Neutrophil (primary cell): ENCODE data around the gene TBCD.
"Not testable (repeated sequence)": the region's sequence is repeated elsewhere in the genome, so short reads cannot be mapped to it uniquely, and the experiment has no call there.

ENCODE experiments used
- H3K27ac ChIP-seq: fragments of 200-600 bp; sonication (generic); 2 replicates; pipeline ENCODE4 v1.5.1; 2016; ENCODE audit warnings: mild to moderate bottlenecking, moderate library complexity
- H3K27me3 ChIP-seq: fragments of 200-600 bp; sonication (generic); 2 replicates; pipeline ENCODE4 v1.6.0; 2016; ENCODE audit warnings: mild to moderate bottlenecking
- H3K36me3 ChIP-seq: fragments of 200-600 bp; sonication (generic); 2 replicates; pipeline ENCODE4 v1.5.1; 2017
- H3K4me1 ChIP-seq, 2 experiments: fragments of 200-600 bp in 1 of 2; sonication (generic) in 1 of 2; 1 replicate in 1 of 2; 2 replicates in 1 of 2; pipeline versions ENCODE4 v1.5.1 to v1.6.1; 2013 to 2016; ENCODE audit warnings: low read depth in 1 of 2, low read length in 1 of 2, mild to moderate bottlenecking in 1 of 2, moderate library complexity in 1 of 2; ENCODE audit not compliant: control insufficient read depth in 1 of 2, insufficient read depth in 1 of 2
- H3K4me3 ChIP-seq, 2 experiments: fragments of 200-600 bp in 1 of 2; sonication (generic) in 1 of 2; 1 replicate in 1 of 2; 2 replicates in 1 of 2; pipeline ENCODE4 v1.5.1; 2013 to 2016; ENCODE audit warnings: low read depth in 1 of 2, low read length in 1 of 2, mild to moderate bottlenecking in 1 of 2, moderate library complexity in 1 of 2
- H3K9me3 ChIP-seq: fragments of 200-600 bp; sonication (generic); 2 replicates; pipeline ENCODE4 v1.5.1; 2016
- TF ChIP-seq, protein P1 (sequence below): fragments of 200-600 bp; sonication (generic); IDR thresholded peaks from 2 replicates; pipeline ENCODE4 v1.5.1; 2016; ENCODE audit warnings: antibody characterized with exemption

The TBCD gene

DNA sequence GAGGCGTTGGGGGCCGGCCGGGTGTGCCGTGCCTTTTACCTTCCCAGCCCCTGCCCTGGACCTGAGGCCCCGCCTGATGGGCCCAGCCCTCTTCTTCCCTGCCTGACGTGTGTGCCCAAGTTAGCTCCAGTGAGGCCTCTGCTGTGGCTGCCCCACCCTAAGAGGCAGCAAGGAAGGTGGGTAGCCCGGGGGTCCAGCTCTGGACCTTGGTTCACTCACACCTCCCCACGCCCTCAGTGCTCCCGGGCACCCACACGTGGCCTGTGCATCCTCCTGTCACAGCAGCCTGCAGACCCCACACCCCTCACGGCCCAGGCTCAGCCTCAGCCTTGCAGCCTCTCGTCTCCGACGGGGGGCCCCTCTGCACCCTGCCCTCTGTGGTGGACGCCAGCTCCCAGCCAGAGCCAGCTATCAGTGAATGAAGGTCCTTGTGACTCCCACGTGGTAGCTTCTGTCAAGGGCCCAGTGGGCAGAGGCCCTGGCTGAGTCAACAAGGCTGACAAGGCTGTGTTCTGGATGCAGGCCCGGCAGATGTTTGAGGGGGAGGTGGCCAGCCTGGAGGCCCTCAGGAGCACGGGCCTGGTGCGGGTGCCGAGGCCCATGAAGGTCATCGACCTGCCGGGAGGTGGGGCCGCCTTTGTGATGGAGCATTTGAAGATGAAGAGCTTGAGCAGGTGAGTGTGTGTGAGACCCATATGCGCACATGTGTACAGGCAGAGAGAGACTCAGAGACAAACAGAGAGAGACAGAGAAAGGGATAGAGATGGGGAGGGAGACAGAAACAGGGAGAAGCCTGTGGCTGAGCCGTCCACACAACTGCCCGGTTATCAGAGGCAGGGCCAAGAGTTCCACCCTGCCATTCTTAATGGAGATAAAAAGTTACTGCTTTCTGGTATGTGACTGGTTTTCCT, 13.6 kb upstream of the TBCD start:
- TF ChIP-seq, protein P1, sequence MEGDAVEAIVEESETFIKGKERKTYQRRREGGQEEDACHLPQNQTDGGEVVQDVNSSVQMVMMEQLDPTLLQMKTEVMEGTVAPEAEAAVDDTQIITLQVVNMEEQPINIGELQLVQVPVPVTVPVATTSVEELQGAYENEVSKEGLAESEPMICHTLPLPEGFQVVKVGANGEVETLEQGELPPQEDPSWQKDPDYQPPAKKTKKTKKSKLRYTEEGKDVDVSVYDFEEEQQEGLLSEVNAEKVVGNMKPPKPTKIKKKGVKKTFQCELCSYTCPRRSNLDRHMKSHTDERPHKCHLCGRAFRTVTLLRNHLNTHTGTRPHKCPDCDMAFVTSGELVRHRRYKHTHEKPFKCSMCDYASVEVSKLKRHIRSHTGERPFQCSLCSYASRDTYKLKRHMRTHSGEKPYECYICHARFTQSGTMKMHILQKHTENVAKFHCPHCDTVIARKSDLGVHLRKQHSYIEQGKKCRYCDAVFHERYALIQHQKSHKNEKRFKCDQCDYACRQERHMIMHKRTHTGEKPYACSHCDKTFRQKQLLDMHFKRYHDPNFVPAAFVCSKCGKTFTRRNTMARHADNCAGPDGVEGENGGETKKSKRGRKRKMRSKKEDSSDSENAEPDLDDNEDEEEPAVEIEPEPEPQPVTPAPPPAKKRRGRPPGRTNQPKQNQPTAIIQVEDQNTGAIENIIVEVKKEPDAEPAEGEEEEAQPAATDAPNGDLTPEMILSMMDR = no peak
- Histone ChIP-seq H3K4me3 (no peak overlapping the region), H3K27ac (no peak overlapping the region), H3K9me3 (no peaks in the 10 kb centered on the region), H3K36me3 (no peaks in the 10 kb centered on the region), H3K4me1 (peaks cover 0 to 8% of the 10 kb centered on the region in 2 experiments), H3K27me3 (peaks cover 32% of the 10 kb centered on the region)

DNA sequence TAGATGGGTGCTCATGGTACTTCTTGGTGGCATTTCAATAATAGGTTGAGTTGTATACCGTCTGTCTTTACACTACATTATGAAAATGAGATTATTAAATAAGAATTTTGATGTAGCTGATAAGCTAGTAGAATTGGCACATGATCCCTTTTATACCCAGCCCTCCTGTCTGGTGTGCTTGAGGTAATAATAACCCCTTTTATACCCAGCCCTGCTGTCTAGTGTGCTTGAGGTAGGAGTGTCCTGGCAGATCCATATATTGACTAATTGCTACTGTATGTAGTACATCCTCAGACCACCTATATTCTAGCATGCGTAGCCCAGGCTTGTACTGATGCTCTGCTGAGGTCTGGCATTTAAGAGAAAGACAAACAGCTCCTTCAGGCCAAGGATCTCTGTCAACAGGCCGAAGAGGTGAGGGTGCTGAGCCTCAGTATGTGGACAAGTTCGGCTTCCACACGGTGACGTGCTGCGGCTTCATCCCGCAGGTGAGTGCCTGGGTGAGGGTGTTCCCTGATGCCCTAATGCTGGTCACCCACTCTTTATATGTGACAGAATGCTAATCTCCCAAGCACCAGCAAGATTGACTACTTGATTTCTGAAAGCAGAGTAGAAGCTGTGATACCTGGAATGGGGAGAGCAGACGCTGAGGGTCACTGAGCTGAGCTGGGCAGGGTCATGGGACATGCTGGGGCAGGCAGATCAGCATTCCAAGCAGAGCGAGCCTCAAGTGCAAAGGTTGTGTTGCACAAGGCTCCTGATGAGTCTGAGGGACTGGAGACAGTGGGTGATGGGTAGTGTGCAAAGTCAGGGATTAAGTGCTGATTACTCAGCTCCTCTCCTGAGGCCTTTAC, 10.7 kb upstream of the TBCD start:
- TF ChIP-seq, protein P1 = no peak
- Histone ChIP-seq H3K4me1 (no peaks in the 10 kb centered on the region), H3K27ac (no peak overlapping the region), H3K27me3 (peaks cover 10% of the 10 kb centered on the region), H3K36me3 (no peaks in the 10 kb centered on the region), H3K9me3 (no peaks in the 10 kb centered on the region), H3K4me3 (no peak overlapping the region)

DNA sequence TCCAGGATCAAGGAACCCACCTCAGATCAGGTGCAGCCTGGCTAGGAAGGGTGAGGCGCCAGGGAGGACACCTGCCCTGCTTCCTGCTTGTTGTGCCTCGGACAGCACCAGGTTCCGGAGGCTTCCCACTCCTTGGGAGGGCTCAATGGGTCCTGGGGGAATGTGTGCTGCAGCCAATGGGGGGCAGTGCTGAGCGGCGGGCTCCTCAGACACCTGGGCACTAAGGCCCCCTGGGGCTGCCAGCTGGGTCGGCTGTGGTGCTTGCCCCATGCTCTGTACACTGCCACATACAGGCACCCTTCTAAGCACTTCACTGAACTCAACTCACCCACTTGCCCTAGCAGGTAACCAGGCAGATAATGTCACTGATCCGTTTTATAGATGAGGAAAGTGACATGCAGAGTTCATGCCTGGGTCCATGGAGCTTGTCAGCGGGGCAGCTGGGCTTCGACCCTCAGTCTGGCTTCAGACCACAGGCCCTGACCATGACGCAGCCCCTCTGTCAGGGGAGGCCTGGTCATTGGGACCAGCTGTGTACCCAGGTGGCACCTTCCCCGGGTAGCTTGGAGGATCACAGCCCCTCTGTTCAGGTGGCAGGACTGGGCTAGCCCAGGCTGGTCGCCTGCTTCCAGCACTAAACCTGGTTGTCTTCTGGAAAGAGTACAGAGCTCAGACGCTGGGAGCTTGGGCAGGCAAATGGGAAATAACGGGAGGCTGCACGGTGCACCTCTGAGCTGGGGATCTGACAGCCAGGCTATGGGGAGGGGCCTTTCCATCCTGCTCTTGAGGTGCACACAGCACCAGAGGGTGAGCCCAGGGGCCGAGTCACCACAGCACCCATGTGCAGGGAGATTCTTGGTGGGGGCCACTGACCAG, 8.3 kb upstream of the TBCD start:
- no peak overlapping the region for H3K27ac ChIP-seq
- no peak overlapping the region for H3K4me3 ChIP-seq
- no peaks in the 10 kb centered on the region for H3K36me3 ChIP-seq
- no peaks in the 10 kb centered on the region for H3K4me1 ChIP-seq
- H3K27me3 ChIP-seq = no peaks in the 10 kb centered on the region
- TF ChIP-seq, protein P1 = no peak
- H3K9me3 ChIP-seq = no peaks in the 10 kb centered on the region

DNA sequence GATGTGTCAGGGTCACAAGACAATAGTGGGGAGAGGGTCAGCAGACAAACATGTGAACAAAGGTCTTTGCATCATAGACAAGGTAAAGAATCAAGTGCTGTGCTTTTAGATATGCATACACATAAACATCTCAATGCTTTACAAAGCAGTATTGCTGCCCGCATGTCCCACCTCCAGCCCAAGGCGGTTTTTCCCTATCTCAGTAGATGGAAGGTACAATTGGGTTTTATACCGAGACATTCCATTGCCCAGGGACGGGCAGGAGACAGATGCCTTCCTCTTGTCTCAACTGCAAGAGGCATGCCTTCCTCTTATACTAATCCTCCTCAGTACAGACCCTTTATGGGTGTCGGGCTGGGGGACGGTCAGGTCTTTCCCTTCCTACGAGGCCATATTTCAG, 7.1 kb upstream of the TBCD start:
- H3K9me3 ChIP-seq, H3K36me3 ChIP-seq, H3K4me1 ChIP-seq, H3K27ac ChIP-seq, H3K4me3 ChIP-seq: not testable (repeated sequence)
- H3K27me3 ChIP-seq = peaks cover 11% of the 10 kb centered on the region

DNA sequence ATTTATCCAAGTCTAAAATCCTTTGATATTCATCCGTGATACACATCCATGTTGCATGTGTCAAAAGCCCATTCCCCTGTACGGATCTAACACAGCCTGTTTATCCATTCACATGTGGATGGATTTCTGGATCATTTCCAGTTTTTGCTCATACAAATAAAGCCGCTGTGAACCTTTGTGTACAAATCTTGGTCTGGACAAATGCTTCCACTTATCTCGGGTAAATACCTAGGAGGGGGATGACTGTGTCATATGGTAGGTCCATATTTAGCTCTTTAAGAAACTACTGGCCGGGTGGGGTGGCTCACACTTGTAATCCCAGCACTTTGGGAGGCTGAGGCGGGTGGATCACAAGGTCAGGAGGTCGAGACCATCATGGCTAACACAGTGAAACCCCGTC, 6.3 kb upstream of the TBCD start:
- H3K9me3 ChIP-seq = no peaks in the 10 kb centered on the region
- TF ChIP-seq, protein P1 = no peak
- peaks cover 19% of the 10 kb centered on the region for H3K27me3 ChIP-seq
- no peaks in the 10 kb centered on the region for H3K4me1 ChIP-seq
- no peaks in the 10 kb centered on the region for H3K36me3 ChIP-seq
- H3K4me3 ChIP-seq = no peak overlapping the region
- H3K27ac ChIP-seq = no peak overlapping the region
